Esophagus squamous epithelium (tissue), 5 donors: ENCODE measurements around the gene ARNT2. TPM values are rescaled to one million over a fixed set of nuclear protein-coding genes. Genes with fewer than 3 reads are reported as not detected.
A peak's percentile ranks its signal among the peaks of the same experiment; 100 is the strongest.

Experiments used
- DNase-seq: peaks from one replicate; lab custom pipeline; 2025; lab: John Stamatoyannopoulos, UW
- H3K27ac ChIP-seq, 4 donors: fragments of 200-600 bp; sonication (generic); one replicate each; pipeline ENCODE4 v1.5.1; 2016 to 2019; ENCODE audit warnings: mild to moderate bottlenecking in 1 of 4
- H3K27me3 ChIP-seq, 4 donors: fragments of 200-600 bp; sonication (generic); 1 replicate in 3 of 4; 2 replicates in 1 of 4; pipeline versions ENCODE4 v1.5.1 to v1.6.0; 2017 to 2021; ENCODE audit warnings: antibody characterized with exemption in 1 of 4
- H3K36me3 ChIP-seq, 3 donors: fragments of 200-600 bp; sonication (generic); one replicate each; pipeline ENCODE4 v1.5.1; 2016 to 2019
- H3K4me1 ChIP-seq, 3 donors: fragments of 200-600 bp; sonication (generic); one replicate each; pipeline ENCODE4 v1.5.1; 2017 to 2019
- H3K4me3 ChIP-seq, 4 donors: fragments of 200-600 bp; sonication (generic); 1 replicate in 3 of 4; 2 replicates in 1 of 4; pipeline ENCODE4 v1.5.1; 2016 to 2019; ENCODE audit warnings: mild to moderate bottlenecking in 2 of 4, moderate library complexity in 1 of 4
- H3K9me3 ChIP-seq, 3 donors: fragments of 200-600 bp; sonication (generic); one replicate each; pipeline ENCODE4 v1.5.1; 2016 to 2019
- CTCF ChIP-seq, 6 experiments: fragments of 450-650 bp in 4 of 6; fragments of 200-600 bp in 2 of 6; sonication (generic) in 2 of 6; IDR thresholded peaks; one replicate each; pipeline ENCODE4 v1.5.1; 2016 to 2019; ENCODE audit warnings: antibody characterized with exemption in 6 of 6, mild to moderate bottlenecking in 4 of 6, moderate library complexity in 4 of 6
- POLR2A ChIP-seq, 4 donors: fragments of 450-650 bp; IDR thresholded peaks; one replicate each; pipeline ENCODE4 v1.6.1; 2017; ENCODE audit warnings: antibody characterized with exemption in 4 of 4, mild to moderate bottlenecking in 4 of 4, moderate library complexity in 3 of 4
- WGBS, 2 donors: methylation state at CpG; one replicate each; pipeline ENCODE4 v1.1.5; 2018; 5-methylcytosine and 5-hydroxymethylcytosine counted together
- intact Hi-C: fragments of 100-400 bp; cut with DNase I; formaldehyde crosslinking; loops from one replicate; pipeline ENCODE4 v1.15.0; 2022
- total RNA-seq, 4 donors: library from RNA; depleted of rRNA; stranded (reverse); fragments of >200 nt; gene quantifications; one replicate each; pipeline ENCODE4 v1.1.0, GENCODE V29; 2016
- donor health status: DM: yes; HTN: yes; CAD: no.

Gene ARNT2
- total RNA-seq, 4 donors from 2014 or later = 0.15 to 5.7 (median 1.7) TPM

- intact Hi-C loops = loop anchor here (5.0 to 10.0 kb wide), 2 partner anchors 317 to 520 kb away; no protein-coding TSS in a partner anchor
- 62 to 73% methylated on average over 4 to 6 of the region's 6 CpGs for WGBS, 2 donors
These were observed 51.0 kb downstream of the ARNT2 start for GRCh38 chr15:80455051-80455648.

GRCh38 chr15:80455668-80456442, 51.7 kb downstream of the ARNT2 start:
- TF ChIP-seq POLR2A (IDR thresholded peaks at IDR 0.05) (no peak), CTCF (IDR thresholded peaks at IDR 0.05) (peak; percentile 78 to 94 (median 88))
- WGBS, 2 donors = 20 to 21% methylated on average over 17 of the region's 17 CpGs
- Histone ChIP-seq H3K4me3 (no peak overlapping the region), H3K27me3 (peaks cover 0 to 14% (median 0%) of the 10 kb centered on the region in 4 donors), H3K4me1 (peaks cover 0 to 15% (median 10%) of the 10 kb centered on the region in 3 donors), H3K36me3 (no peaks in the 10 kb centered on the region), H3K9me3 (no peaks in the 10 kb centered on the region), H3K27ac (no peak overlapping the region)
- DNase-seq = no peak
- intact Hi-C loops = loop anchor here (5.0 to 10.0 kb wide), 2 partner anchors 316 to 519 kb away; no protein-coding TSS in a partner anchor

More at GRCh38 chr15:80455051-80455648, 51.0 kb downstream of the ARNT2 start:
- H3K9me3 ChIP-seq = no peaks in the 10 kb centered on the region
- DNase-seq = no peak
- TF ChIP-seq POLR2A (IDR thresholded peaks at IDR 0.05) (no peak), CTCF (IDR thresholded peaks at IDR 0.05) (no peak)
- H3K27ac ChIP-seq = no peak overlapping the region
- H3K36me3 ChIP-seq = no peaks in the 10 kb centered on the region
- H3K4me3 ChIP-seq = no peak overlapping the region
- H3K4me1 ChIP-seq = peaks cover 0 to 22% (median 10%) of the 10 kb centered on the region in 3 donors
- peaks cover 0 to 22% (median 0%) of the 10 kb centered on the region in 4 donors for H3K27me3 ChIP-seq

GRCh38 chr15:80456517-80457492, 52.6 kb downstream of the ARNT2 start:
- intact Hi-C loops = loop anchor here (5.0 to 10.0 kb wide), 2 partner anchors 315 to 518 kb away; no protein-coding TSS in a partner anchor
- WGBS, 2 donors = 40 to 43% methylated on average over 4 of the region's 4 CpGs
- TF ChIP-seq CTCF (IDR thresholded peaks at IDR 0.05) (no peak), POLR2A (IDR thresholded peaks at IDR 0.05) (no peak)
- Histone ChIP-seq H3K36me3 (no peaks in the 10 kb centered on the region), H3K27me3 (peaks cover 0 to 11% (median 0%) of the 10 kb centered on the region in 4 donors), H3K27ac (no peak overlapping the region), H3K9me3 (no peaks in the 10 kb centered on the region), H3K4me1 (peaks cover 0 to 12% (median 10%) of the 10 kb centered on the region in 3 donors), H3K4me3 (no peak overlapping the region)
- no peak for DNase-seq

- intact Hi-C loops = loop anchor here (5.0 to 10.0 kb wide), 2 partner anchors 314 to 517 kb away; no protein-coding TSS in a partner anchor
- Histone ChIP-seq H3K36me3 (no peaks in the 10 kb centered on the region), H3K9me3 (no peaks in the 10 kb centered on the region), H3K4me1 (peaks cover 0 to 12% (median 10%) of the 10 kb centered on the region in 3 donors), H3K4me3 (no peak overlapping the region), H3K27ac (no peak overlapping the region), H3K27me3 (peaks cover 0 to 11% (median 0%) of the 10 kb centered on the region in 4 donors)
- no peak for DNase-seq
- WGBS, 2 donors = 76 to 84% methylated on average over 3 of the region's 3 CpGs
- TF ChIP-seq POLR2A (IDR thresholded peaks at IDR 0.05) = no peak
- TF ChIP-seq CTCF (IDR thresholded peaks at IDR 0.05) = no peak
These were observed 53.7 kb downstream of the ARNT2 start for GRCh38 chr15:80457896-80458295.
